Measurements from ENCODE around the gene SOAT1.
"Not testable (repeated sequence)": the region's sequence is repeated elsewhere in the genome, so short reads cannot be mapped to it uniquely, and the experiment has no call there.

SOAT1 gene

DNA sequence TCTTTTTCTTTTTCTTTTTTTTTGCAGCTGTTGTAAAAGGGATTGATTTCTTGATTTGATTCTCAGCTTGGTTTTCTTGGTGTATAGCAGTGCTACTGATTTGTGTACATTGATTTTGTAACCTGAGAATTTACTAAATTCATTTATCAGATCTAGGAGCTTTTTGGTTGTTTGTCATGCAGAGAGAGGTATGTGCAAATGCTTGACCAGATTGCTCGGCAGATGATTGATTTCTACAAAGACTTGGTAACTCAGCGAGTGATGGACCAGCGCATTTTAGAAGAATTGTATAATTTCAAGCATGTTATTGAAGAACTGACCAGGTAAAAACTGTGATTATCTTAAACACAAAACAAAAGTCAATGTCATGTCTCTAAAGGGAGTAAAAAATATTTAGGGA lies 100.1 kb downstream of the SOAT1 start:
- no peak overlapping the region for H3K4me3 ChIP-seq (ENCODE audit: low read depth, low read length)
- no peak for DNase-seq (ENCODE audit: low read depth, low spot score)
- TF ChIP-seq, protein P1, sequence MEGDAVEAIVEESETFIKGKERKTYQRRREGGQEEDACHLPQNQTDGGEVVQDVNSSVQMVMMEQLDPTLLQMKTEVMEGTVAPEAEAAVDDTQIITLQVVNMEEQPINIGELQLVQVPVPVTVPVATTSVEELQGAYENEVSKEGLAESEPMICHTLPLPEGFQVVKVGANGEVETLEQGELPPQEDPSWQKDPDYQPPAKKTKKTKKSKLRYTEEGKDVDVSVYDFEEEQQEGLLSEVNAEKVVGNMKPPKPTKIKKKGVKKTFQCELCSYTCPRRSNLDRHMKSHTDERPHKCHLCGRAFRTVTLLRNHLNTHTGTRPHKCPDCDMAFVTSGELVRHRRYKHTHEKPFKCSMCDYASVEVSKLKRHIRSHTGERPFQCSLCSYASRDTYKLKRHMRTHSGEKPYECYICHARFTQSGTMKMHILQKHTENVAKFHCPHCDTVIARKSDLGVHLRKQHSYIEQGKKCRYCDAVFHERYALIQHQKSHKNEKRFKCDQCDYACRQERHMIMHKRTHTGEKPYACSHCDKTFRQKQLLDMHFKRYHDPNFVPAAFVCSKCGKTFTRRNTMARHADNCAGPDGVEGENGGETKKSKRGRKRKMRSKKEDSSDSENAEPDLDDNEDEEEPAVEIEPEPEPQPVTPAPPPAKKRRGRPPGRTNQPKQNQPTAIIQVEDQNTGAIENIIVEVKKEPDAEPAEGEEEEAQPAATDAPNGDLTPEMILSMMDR (IDR thresholded peaks at IDR 0.05; ENCODE audit: insufficient read depth, low read length, missing control alignments), result no peak
- POLR2A ChIA-PET, result no interaction called here
- CTCF ChIA-PET, result no interaction called here

DNA sequence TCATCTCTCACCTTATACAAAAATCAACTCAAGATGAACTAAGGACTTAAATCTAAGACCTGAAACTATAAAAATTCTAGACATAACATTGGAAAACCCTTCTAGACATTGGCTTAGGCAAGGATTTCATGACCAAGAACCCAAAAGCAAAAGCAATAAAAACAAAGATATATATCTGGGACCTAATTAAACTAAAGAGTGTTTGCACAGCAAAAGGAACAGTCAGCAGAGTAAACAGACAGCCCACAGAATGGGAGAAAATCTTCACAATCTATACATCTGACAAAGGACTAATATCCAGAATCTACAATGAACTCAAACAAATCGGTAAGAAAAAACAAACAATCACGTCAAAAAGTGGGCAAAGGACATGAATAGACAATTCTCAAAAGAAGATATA lies 105.8 kb downstream of the SOAT1 start:
- POLR2A ChIA-PET; DNase-seq (ENCODE audit: low read depth, low spot score); H3K4me3 ChIP-seq (ENCODE audit: low read depth, low read length): not testable (repeated sequence)
- CTCF ChIA-PET, result interaction anchor here (1.3 kb wide), 1 partner anchor 148 kb away, joined by 3 read pairs; no protein-coding TSS in a partner anchor

Measured in AG04449 (cell line).